Ectodermal cell (in vitro differentiated cells): ENCODE results near the gene KISS1R.

Experiments used
- H3K27ac ChIP-seq: 2 replicates; pipeline ENCODE4 v1.7.0; 2013; ENCODE audit warnings: mild to moderate bottlenecking, low read depth, low read length; ENCODE audit not compliant: insufficient read depth, poor library complexity, severe bottlenecking
- H3K27me3 ChIP-seq: 2 replicates; pipeline ENCODE4 v1.7.0; 2013; ENCODE audit warnings: mild to moderate bottlenecking, low read length; ENCODE audit not compliant: insufficient read depth, control insufficient read depth, poor library complexity, severe bottlenecking
- H3K36me3 ChIP-seq: one replicate; pipeline ENCODE4 v1.7.0; 2013; ENCODE audit warnings: low read length; ENCODE audit not compliant: control insufficient read depth, insufficient read depth
- H3K4me1 ChIP-seq: one replicate; pipeline ENCODE4 v1.7.0; 2013; ENCODE audit warnings: low read length; ENCODE audit not compliant: control insufficient read depth, insufficient read depth
- H3K4me3 ChIP-seq: 2 replicates; pipeline ENCODE4 v1.7.0; 2013; ENCODE audit warnings: low read depth, low read length, control low read depth; ENCODE audit not compliant: insufficient read depth
- H3K9me3 ChIP-seq: 2 replicates; pipeline ENCODE4 v1.7.0; 2013; ENCODE audit warnings: mild to moderate bottlenecking, low read length, moderate library complexity; ENCODE audit not compliant: control insufficient read depth
- WGBS, 2 experiments: methylation state at CpG; one replicate each; pipeline ENCODE4 v1.1.7; 2013; ENCODE audit warnings: missing lambda C conversion rate in 2 of 2; 5-methylcytosine and 5-hydroxymethylcytosine counted together

Gene KISS1R

DNA sequence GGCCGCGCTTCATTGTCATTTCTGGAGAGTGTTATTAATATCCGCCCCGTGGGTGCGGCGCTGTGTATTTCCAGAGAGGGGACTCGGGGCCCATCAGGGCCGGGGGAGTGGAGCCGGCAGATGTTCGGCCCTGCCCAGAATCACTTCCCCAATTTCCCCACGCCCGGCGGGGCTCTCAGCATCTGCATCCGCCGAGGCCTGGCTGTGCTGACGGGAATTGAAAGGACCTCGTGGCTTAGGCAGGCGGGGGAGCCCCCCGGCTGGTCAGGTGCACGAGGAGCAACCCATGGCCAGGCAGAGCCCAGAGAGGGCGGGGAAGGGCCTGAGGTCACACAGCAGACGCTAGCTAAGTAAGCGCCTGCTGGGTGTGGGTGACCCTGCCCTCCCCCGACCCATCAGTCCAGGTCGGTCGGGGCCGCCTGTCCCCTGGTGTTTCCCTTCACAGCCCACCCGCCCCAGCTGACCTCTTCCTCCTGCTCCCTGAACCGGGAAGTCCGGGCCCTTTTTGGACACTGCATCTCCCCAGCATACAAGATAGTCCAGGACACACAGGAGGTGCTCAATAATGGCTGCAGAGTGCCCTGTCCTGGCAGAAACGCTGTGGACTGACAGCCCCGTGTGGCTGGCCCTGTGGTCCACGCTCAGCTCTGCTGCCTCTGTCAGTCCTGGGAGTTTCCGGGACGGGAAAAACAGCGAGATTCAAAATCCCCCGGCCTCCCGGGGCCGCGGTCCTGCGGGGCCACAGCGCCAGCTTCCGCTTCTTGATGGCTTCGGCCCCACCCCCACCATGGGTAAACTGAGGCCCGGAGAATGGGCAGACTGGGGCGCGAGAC, 30.8 kb downstream of the KISS1R start:
- H3K4me3 ChIP-seq, result no peak overlapping the region
- no peaks in the 10 kb centered on the region for H3K9me3 ChIP-seq
- 91 to 92% methylated on average over 47 of the region's 47 CpGs for WGBS, 2 experiments
- no peaks in the 10 kb centered on the region for H3K27me3 ChIP-seq
- H3K36me3 ChIP-seq, result peaks cover 8% of the 10 kb centered on the region
- H3K4me1 ChIP-seq, result peaks cover 5% of the 10 kb centered on the region
- no peak overlapping the region for H3K27ac ChIP-seq

DNA sequence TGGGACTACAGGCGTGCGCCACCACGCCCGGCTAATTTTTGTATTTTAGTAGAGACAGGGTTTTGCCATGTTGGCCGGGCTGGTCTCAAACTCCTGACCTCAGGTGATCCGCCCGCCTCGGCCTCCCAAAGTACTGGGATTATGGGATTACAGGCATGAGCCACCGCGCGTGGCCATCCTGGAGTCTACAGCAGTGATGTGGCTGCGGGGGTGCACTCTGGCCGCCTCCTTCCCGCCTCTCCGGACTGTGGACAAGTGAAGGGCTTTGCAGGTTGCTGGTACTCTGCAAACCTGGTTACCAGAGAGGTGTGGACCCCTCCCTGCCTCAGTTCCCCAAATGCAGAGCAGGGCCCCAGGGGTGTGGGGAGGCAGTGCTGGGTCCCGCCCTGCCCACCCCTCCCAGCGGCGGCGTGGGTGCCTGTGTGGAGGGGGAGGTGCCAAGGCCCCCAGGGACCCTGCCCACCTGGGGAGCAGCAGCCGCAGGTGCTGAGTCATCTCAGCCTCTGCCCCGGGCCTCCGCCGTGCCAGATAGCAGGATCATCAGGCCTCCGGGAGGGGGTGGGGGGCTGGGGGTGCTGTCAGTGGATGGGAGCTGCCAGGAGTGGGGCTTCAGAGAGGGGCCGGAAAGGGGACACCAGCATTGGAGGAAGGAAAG, 31.8 kb downstream of the KISS1R start:
- Histone ChIP-seq H3K36me3 (peaks cover 3% of the 10 kb centered on the region), H3K27me3 (no peaks in the 10 kb centered on the region), H3K27ac (no peak overlapping the region), H3K4me3 (no peak overlapping the region), H3K9me3 (no peaks in the 10 kb centered on the region), H3K4me1 (peaks cover 16% of the 10 kb centered on the region)
- WGBS, 2 experiments, result 96% methylated on average over 25 of the region's 25 CpGs

DNA sequence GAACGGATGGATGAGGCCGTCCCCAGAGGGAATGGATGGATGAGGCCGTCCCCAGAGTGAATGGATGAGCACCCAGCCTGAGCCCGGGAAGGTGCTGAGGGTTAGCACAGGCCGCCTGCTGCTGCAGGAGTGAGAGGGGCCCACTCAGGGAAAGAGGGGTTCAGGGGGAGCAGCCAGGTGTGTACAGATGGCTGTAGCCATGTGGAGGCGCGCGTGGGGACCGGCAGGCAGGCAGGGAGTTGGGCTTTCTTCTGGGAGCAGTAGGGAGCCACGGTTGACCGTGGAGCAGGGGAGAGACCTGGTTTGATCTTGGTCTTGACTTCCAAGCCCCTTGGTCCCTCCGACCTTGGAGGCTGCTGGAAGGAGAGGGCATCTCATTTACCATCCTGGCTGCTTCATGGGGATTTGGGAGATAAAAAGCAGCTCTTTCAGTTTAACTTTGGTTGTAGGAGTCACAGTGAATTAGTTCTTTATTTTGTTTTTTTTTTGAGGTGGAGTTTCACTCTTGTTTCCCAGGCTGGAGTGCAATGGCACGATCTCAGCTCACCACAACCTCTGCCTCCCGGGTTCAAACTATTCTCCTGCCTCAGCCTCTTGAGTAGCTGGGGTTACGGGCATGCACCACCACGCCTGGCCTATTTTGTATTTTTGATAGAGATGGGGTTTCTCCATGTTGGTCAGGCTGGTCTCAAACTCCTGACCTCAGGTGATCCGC, 33.4 kb downstream of the KISS1R start:
- H3K4me3 ChIP-seq, result no peak overlapping the region
- H3K27ac ChIP-seq, result no peak overlapping the region
- no peaks in the 10 kb centered on the region for H3K9me3 ChIP-seq
- peaks cover 3% of the 10 kb centered on the region for H3K36me3 ChIP-seq
- peaks cover 31% of the 10 kb centered on the region for H3K4me1 ChIP-seq
- H3K27me3 ChIP-seq, result no peaks in the 10 kb centered on the region
- WGBS, 2 experiments, result 91 to 92% methylated on average over 17 of the region's 17 CpGs

DNA sequence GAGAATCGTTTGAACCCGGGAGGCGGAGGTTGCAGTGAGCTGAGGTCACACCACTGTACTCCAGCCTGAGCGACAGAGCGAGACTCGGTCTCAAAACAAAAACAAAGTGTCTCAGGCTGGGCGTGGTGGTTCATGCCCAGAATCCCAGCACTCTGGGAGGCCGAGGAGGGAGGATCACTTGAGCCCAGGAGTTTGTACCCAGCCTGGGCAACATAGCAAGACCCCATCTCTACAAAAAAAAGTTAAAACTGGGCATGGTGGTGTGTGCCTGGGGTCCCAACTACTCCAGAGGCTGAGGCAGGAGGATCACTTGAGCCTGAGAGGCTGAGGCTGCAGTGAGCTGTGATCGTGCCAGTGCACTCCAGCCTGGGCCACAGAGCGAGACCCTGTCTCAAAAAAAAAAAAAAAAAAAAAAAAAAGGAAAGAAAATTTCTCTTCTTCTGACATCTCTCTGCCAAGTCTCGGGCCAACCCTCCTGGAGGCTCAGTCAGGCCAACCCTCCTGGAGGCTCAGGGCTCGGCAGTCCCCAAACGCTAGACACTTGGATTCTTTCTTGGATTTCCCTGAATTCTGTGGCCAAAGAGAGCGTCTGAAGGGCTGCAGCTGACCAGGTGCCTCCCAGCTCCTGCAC, 35.0 kb downstream of the KISS1R start:
- H3K27ac ChIP-seq, result no peak overlapping the region
- 87 to 94% methylated on average over 14 of the region's 14 CpGs for WGBS, 2 experiments
- H3K4me1 ChIP-seq, result peaks cover 42% of the 10 kb centered on the region

DNA sequence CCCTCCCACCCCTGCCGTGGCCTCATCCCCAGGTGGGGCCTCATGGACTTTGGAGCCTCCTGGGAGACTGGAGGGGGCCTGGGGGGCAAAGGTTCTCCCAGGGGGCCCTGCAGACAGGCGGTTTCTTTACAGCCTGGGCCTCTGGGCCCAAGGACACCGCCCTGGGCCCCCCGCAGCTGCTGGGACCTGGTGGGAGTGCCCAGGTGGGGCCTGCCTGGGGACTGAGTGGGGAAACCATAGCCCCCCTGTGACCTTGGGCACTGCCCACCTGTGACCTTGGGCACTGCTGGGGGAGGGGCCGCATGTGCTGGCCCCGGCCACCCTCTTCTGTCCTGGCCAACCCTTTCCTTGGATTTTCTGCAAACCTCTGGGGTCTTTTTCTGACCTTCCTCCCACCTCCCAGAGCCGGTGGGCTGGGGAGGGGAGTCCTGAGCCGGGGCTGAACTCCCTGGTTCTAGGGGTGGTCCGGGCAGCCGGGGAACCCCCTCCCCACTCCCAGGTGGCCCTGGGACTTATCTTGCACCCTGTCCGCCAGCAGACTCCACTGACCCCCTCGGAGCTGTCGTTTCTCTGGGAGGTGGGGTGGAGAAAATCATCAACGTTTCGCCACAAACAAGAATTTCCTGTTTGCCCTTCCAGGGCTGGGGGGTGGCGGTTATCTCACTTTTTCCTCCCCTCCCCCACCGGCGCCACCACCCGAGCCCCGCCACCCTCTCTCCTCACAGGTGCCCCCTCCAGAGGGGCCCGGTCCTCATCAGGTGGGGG, 35.7 kb downstream of the KISS1R start:
- Histone ChIP-seq H3K9me3 (no peaks in the 10 kb centered on the region), H3K4me3 (no peak overlapping the region), H3K27me3 (no peaks in the 10 kb centered on the region), H3K36me3 (peaks cover 3% of the 10 kb centered on the region), H3K27ac (no peak overlapping the region), H3K4me1 (peaks cover 45% of the 10 kb centered on the region)
- WGBS, 2 experiments, result 63 to 71% methylated on average over 20 to 21 of the region's 21 CpGs

More for the DNA sequence above, 35.0 kb downstream of the KISS1R start:
- Histone ChIP-seq H3K9me3 (no peaks in the 10 kb centered on the region), H3K27me3 (no peaks in the 10 kb centered on the region), H3K36me3 (peaks cover 3% of the 10 kb centered on the region), H3K4me3 (no peak overlapping the region)

DNA sequence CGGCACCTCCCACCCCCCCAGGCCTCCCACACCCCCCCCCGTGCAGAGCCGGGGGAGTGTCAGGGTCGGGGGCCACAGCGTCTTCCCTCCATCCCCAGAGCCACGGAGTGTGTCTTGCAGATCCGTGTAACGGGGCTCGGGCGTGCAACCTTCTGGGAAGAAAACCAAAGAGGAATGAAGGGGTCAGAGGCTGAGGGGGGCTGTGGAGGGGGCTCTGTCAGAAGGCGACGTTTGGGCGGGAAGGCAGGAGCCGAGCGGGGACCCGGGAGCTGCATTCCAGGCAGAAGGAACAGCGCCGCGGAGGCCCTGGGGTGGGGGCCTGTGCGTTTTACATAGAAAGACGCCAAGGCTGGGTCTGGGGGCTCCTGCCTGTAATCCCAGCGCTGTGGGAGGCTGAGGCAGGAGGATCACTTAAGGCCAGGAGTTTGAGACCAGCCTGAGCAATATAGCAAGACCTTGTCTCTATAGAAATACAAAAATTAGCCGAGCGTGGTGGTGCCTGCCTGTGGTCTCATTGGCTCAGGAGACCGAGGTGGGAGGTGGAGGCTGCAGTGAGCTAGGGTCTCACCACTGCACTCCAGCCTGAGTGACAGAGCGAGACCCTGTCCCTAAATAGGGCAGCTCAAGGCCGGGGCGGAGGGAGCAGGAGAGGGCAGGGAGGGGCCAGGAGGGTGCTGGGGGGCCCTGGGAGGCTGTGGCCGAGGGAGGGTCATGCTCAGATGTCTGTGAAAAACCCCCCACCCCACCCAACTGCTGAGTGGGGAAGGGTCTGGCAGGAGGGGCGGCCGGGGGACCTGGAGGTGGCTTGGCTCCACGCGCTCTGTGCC, 36.5 kb downstream of the KISS1R start:
- no peak overlapping the region for H3K27ac ChIP-seq
- WGBS, 2 experiments, result 60 to 67% methylated on average over 31 to 33 of the region's 33 CpGs
- H3K36me3 ChIP-seq, result no peaks in the 10 kb centered on the region
- no peaks in the 10 kb centered on the region for H3K27me3 ChIP-seq
- peaks cover 45% of the 10 kb centered on the region for H3K4me1 ChIP-seq
- H3K4me3 ChIP-seq, result no peak overlapping the region
- no peaks in the 10 kb centered on the region for H3K9me3 ChIP-seq

DNA sequence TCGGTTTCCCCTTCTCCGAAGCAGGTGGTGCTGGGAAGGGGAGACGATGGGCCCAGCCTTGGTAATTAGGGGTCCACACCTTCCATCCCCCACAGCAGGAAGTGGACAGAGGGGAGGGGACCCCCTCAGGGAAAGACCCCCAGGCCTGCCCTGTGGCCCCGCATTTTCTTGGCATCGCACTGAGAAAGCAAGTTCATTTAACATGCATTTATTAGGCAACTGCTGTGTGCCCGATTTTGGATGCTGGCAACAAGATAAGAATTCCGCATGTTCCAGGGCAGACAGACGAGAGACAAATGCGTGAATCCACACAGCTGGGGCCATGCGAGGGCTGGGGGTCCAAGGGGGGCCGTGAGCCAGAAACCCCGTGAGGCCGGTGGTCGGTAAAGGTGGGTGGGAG, 37.1 kb downstream of the KISS1R start:
- no peak overlapping the region for H3K4me3 ChIP-seq
- H3K36me3 ChIP-seq, result no peaks in the 10 kb centered on the region
- H3K9me3 ChIP-seq, result no peaks in the 10 kb centered on the region
- WGBS, 2 experiments, result 85 to 88% methylated on average over 14 of the region's 14 CpGs
- peaks cover 45% of the 10 kb centered on the region for H3K4me1 ChIP-seq
- H3K27me3 ChIP-seq, result no peaks in the 10 kb centered on the region
- no peak overlapping the region for H3K27ac ChIP-seq

DNA sequence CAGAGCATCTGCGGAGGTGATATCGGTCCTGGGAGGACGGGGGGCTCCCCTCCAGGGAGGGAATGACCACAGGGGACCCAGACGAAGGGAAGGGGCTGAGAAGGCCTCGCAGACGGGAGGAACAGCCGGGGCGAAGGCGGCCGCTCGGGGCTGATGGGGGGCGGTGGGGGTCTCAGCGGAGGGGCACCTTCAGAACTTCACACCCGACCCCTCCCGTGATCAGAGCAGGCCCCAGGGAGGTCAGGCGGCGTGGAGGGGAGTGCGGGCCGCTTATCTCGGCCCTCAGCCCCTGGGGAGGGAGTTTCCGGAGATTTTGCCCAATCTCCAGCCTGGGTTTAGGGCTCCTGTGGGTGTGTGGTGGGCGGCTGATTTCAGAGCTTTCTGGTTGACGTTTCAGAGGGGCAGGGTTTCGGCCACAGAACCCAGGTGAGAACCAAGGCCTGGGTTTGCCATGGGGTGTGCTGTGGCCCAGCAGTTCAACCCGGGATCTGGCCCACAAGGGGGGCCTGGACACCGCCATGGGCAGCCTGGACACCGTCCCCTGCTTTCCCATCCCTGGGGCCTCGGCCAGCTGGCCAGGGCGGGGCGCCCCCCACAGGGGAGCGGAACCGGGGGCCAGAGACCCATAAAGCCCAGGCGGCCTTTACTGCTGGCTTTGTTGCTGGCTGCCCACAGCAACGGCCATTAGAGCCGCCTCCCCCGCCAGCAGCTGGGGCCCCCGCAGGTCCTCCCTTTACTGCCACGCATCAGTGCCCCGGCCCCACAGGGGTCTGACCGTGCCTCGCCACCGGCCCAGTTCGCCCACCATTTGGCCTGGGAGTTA, 37.8 kb downstream of the KISS1R start:
- Histone ChIP-seq H3K4me3 (no peak overlapping the region), H3K36me3 (no peaks in the 10 kb centered on the region), H3K27me3 (no peaks in the 10 kb centered on the region), H3K27ac (peak overlapping the region; percentile 63), H3K9me3 (no peaks in the 10 kb centered on the region), H3K4me1 (peaks cover 49% of the 10 kb centered on the region)
- 72 to 73% methylated on average over 43 of the region's 43 CpGs for WGBS, 2 experiments
